Gastrocnemius medialis (tissue), 4 donors: Measurements from ENCODE around the gene DCD.

ENCODE experiments used
- POLR2A ChIP-seq, 2 donors: fragments of 450-650 bp; IDR thresholded peaks; one replicate each; pipeline ENCODE4 v1.6.1; 2017; ENCODE audit warnings: antibody characterized with exemption in 2 of 2, mild to moderate bottlenecking in 2 of 2, moderate library complexity in 2 of 2
- TF ChIP-seq, protein P1 (sequence below), 5 experiments: fragments of 450-650 bp in 3 of 5; fragments of 200-600 bp in 2 of 5; sonication (generic) in 2 of 5; IDR thresholded peaks in 4 of 5; conservative IDR thresholded peaks in 1 of 5; 1 replicate in 4 of 5; 2 replicates in 1 of 5; pipeline ENCODE4 v1.5.1; 2016 to 2019; ENCODE audit warnings: antibody characterized with exemption in 5 of 5, mild to moderate bottlenecking in 3 of 5, moderate library complexity in 3 of 5

DNA sequence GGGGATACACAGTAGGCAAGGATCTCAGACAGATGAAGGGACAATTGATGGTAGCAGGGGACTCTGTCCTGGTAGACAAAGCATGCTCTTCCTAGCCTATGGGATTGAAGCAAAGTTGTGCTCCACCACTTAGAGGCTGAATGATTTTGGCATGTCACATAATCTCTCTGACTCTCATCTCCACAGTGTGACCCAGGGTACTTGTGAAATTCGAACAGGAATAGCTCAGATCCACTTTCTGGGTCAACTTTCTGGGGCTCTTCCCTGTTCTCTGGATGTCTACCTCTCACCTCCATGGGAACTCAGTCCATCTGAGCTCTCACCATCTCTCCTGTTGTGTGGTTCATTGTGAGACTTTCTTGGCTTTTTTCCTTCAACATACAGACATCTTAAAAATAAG, 1.7 kb upstream of the DCD start:
- TF ChIP-seq, protein P1, sequence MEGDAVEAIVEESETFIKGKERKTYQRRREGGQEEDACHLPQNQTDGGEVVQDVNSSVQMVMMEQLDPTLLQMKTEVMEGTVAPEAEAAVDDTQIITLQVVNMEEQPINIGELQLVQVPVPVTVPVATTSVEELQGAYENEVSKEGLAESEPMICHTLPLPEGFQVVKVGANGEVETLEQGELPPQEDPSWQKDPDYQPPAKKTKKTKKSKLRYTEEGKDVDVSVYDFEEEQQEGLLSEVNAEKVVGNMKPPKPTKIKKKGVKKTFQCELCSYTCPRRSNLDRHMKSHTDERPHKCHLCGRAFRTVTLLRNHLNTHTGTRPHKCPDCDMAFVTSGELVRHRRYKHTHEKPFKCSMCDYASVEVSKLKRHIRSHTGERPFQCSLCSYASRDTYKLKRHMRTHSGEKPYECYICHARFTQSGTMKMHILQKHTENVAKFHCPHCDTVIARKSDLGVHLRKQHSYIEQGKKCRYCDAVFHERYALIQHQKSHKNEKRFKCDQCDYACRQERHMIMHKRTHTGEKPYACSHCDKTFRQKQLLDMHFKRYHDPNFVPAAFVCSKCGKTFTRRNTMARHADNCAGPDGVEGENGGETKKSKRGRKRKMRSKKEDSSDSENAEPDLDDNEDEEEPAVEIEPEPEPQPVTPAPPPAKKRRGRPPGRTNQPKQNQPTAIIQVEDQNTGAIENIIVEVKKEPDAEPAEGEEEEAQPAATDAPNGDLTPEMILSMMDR (IDR thresholded peaks at IDR 0.05 in 4 of 5, conservative IDR thresholded peaks at IDR 0.05 in 1 of 5) = no peak
- no peak for TF ChIP-seq POLR2A (IDR thresholded peaks at IDR 0.05)
